ENCODE measurements around the gene KIAA1210. TPM values are rescaled to one million over a fixed set of nuclear protein-coding genes. Genes with fewer than 3 reads are reported as not detected.
A peak's percentile ranks its signal among the peaks of the same experiment; 100 is the strongest.

The KIAA1210 gene
- 0.87 and 1.2 TPM in 2 replicates for total RNA-seq (2014; rRNA removed; shearing (Covaris generic); ENCODE audit: low replicate concordance)

DNA sequence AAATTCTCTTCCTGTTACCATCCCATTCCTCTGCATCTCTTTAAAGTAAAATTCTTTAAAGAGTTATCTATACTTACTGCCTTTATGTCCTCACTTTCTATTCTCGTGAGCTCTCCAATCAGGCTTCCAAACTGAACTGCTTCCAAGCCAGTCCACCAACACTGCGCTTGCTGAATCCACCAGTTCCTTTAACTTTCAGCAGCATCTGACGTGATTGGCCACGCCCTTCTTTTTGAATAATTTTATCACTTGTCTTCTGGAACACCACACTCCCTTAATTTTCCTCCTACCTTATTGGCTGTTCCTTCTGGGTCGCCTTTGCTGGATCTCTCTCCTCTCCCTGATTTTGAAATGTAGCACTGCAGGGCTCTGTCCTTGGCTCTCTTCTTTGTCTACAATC, at the start of gene KIAA1210:
Gene KIAA1210 (minus strand): TSS at position 163 of the 400 bp plus-strand sequence. CDS start 4,170 bp downstream, outside the sequence.
- H4K20me1 ChIP-seq (ENCODE audit: insufficient read depth, low read depth, low read length), result no peaks in the 10 kb centered on the region
- no peaks in the 10 kb centered on the region for H3K9me2 ChIP-seq (replicated peaks; ENCODE audit: insufficient read depth, low read length)
- H3K4me2 ChIP-seq (ENCODE audit: low read depth, low read length, poor library complexity, severe bottlenecking), result peak within 1 kb of the TSS; percentile 10
- H3K36me3 ChIP-seq (ENCODE audit: insufficient read depth, low read length), result no peaks in the 10 kb centered on the region
- no peak within 1 kb of the TSS for H2AFZ ChIP-seq (ENCODE audit: low read length)
- H3K27ac ChIP-seq (ENCODE audit: low read length), result no peak within 1 kb of the TSS
- H3K27me3 ChIP-seq (ENCODE audit: low read length), result no peaks in the 10 kb centered on the region
- no peaks in the 10 kb centered on the region for H3K9me3 ChIP-seq (ENCODE audit: low read length)
- no peak within 1 kb of the TSS for H3K4me3 ChIP-seq (ENCODE audit: low read length)
- H3K4me1 ChIP-seq (ENCODE audit: low read length), result peaks cover 26% of the 10 kb centered on the region
- DNase-seq, result peak; percentile 51
- no peak within 1 kb of the TSS for H3K9ac ChIP-seq (ENCODE audit: low read length)
- H3K79me2 ChIP-seq (ENCODE audit: low read length), result no peaks in the 10 kb centered on the region

- H3K4me3 ChIP-seq (ENCODE audit: low read length), result no peak overlapping the region
- no peak overlapping the region for H2AFZ ChIP-seq (ENCODE audit: low read length)
- H3K27ac ChIP-seq (ENCODE audit: low read length), result no peak overlapping the region
- no peaks in the 10 kb centered on the region for H3K4me1 ChIP-seq (ENCODE audit: low read length)
- H3K79me2 ChIP-seq (ENCODE audit: low read length), result no peaks in the 10 kb centered on the region
- no peaks in the 10 kb centered on the region for H3K9me2 ChIP-seq (replicated peaks; ENCODE audit: insufficient read depth, low read length)
- no peaks in the 10 kb centered on the region for H3K9me3 ChIP-seq (ENCODE audit: low read length)
- no peaks in the 10 kb centered on the region for H4K20me1 ChIP-seq (ENCODE audit: insufficient read depth, low read depth, low read length)
- H3K4me2 ChIP-seq (ENCODE audit: low read depth, low read length, poor library complexity, severe bottlenecking), result no peak overlapping the region
- no peaks in the 10 kb centered on the region for H3K36me3 ChIP-seq (ENCODE audit: insufficient read depth, low read length)
- H3K9ac ChIP-seq (ENCODE audit: low read length), result no peak overlapping the region
- no peaks in the 10 kb centered on the region for H3K27me3 ChIP-seq (ENCODE audit: low read length)
- DNase-seq, result no peak
These were observed 49.7 kb upstream of the KIAA1210 start for GRCh38 chrX:119177278-119177677.

DNA sequence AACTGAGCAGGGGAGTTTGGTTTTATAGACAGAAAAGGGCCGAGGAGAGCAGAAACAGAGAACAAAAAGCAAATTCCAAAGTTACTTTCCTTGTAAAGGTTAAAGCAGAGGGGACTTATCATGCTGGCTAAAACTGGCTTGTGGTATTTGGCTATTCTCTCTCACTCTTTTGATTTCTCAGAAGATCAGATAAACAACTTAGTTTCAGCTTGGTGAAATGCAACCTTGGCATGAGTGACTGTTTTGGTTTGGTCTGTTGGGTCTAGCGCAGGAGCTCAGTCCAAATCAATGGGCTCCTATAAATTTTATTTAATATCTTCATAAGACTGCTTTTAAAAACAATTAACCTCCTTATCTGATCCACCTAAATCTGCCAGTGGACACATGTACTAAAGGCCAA, 47.3 kb upstream of the KIAA1210 start:
- Histone ChIP-seq H3K4me3 (ENCODE audit: low read length) (no peak overlapping the region), H3K9me2 (replicated peaks; ENCODE audit: insufficient read depth, low read length) (no peaks in the 10 kb centered on the region), H2AFZ (ENCODE audit: low read length) (no peak overlapping the region), H3K27me3 (ENCODE audit: low read length) (no peaks in the 10 kb centered on the region), H3K27ac (ENCODE audit: low read length) (no peak overlapping the region), H4K20me1 (ENCODE audit: insufficient read depth, low read depth, low read length) (no peaks in the 10 kb centered on the region), H3K4me2 (ENCODE audit: low read depth, low read length, poor library complexity, severe bottlenecking) (no peak overlapping the region), H3K9ac (ENCODE audit: low read length) (no peak overlapping the region), H3K36me3 (ENCODE audit: insufficient read depth, low read length) (no peaks in the 10 kb centered on the region), H3K9me3 (ENCODE audit: low read length) (no peaks in the 10 kb centered on the region), H3K79me2 (ENCODE audit: low read length) (no peaks in the 10 kb centered on the region), H3K4me1 (ENCODE audit: low read length) (no peaks in the 10 kb centered on the region)
- no peak for DNase-seq

- Histone ChIP-seq H3K9ac (ENCODE audit: low read length) (no peak overlapping the region), H3K4me1 (ENCODE audit: low read length) (no peaks in the 10 kb centered on the region), H3K27ac (ENCODE audit: low read length) (no peak overlapping the region), H3K79me2 (ENCODE audit: low read length) (no peaks in the 10 kb centered on the region), H3K4me2 (ENCODE audit: low read depth, low read length, poor library complexity, severe bottlenecking) (no peak overlapping the region), H3K4me3 (ENCODE audit: low read length) (no peak overlapping the region), H3K9me3 (ENCODE audit: low read length) (no peaks in the 10 kb centered on the region), H4K20me1 (ENCODE audit: insufficient read depth, low read depth, low read length) (no peaks in the 10 kb centered on the region), H3K9me2 (replicated peaks; ENCODE audit: insufficient read depth, low read length) (no peaks in the 10 kb centered on the region), H2AFZ (ENCODE audit: low read length) (no peak overlapping the region), H3K36me3 (ENCODE audit: insufficient read depth, low read length) (no peaks in the 10 kb centered on the region), H3K27me3 (ENCODE audit: low read length) (no peaks in the 10 kb centered on the region)
- no peak for DNase-seq
These were observed 40.5 kb upstream of the KIAA1210 start for GRCh38 chrX:119168104-119168503.

GRCh38 chrX:119158226-119158625, 30.6 kb upstream of the KIAA1210 start:
- Histone ChIP-seq H3K79me2 (ENCODE audit: low read length) (no peaks in the 10 kb centered on the region), H3K27me3 (ENCODE audit: low read length) (no peaks in the 10 kb centered on the region), H3K4me2 (ENCODE audit: low read depth, low read length, poor library complexity, severe bottlenecking) (no peak overlapping the region), H2AFZ (ENCODE audit: low read length) (no peak overlapping the region), H3K4me3 (ENCODE audit: low read length) (no peak overlapping the region), H3K9me2 (replicated peaks; ENCODE audit: insufficient read depth, low read length) (no peaks in the 10 kb centered on the region), H3K36me3 (ENCODE audit: insufficient read depth, low read length) (no peaks in the 10 kb centered on the region), H3K27ac (ENCODE audit: low read length) (no peak overlapping the region), H3K9ac (ENCODE audit: low read length) (no peak overlapping the region), H3K9me3 (ENCODE audit: low read length) (no peaks in the 10 kb centered on the region), H4K20me1 (ENCODE audit: insufficient read depth, low read depth, low read length) (no peaks in the 10 kb centered on the region), H3K4me1 (ENCODE audit: low read length) (peaks cover 6% of the 10 kb centered on the region)
- no peak for DNase-seq

GRCh38 chrX:119156241-119156640, 28.6 kb upstream of the KIAA1210 start:
- Histone ChIP-seq H4K20me1 (ENCODE audit: insufficient read depth, low read depth, low read length) (no peaks in the 10 kb centered on the region), H3K9me2 (replicated peaks; ENCODE audit: insufficient read depth, low read length) (no peaks in the 10 kb centered on the region), H3K27ac (ENCODE audit: low read length) (no peak overlapping the region), H3K4me1 (ENCODE audit: low read length) (peaks cover 6% of the 10 kb centered on the region), H3K9me3 (ENCODE audit: low read length) (no peaks in the 10 kb centered on the region), H2AFZ (ENCODE audit: low read length) (no peak overlapping the region), H3K36me3 (ENCODE audit: insufficient read depth, low read length) (no peaks in the 10 kb centered on the region), H3K27me3 (ENCODE audit: low read length) (no peaks in the 10 kb centered on the region), H3K79me2 (ENCODE audit: low read length) (no peaks in the 10 kb centered on the region), H3K4me3 (ENCODE audit: low read length) (no peak overlapping the region), H3K9ac (ENCODE audit: low read length) (no peak overlapping the region), H3K4me2 (ENCODE audit: low read depth, low read length, poor library complexity, severe bottlenecking) (no peak overlapping the region)
- DNase-seq, result no peak

DNA sequence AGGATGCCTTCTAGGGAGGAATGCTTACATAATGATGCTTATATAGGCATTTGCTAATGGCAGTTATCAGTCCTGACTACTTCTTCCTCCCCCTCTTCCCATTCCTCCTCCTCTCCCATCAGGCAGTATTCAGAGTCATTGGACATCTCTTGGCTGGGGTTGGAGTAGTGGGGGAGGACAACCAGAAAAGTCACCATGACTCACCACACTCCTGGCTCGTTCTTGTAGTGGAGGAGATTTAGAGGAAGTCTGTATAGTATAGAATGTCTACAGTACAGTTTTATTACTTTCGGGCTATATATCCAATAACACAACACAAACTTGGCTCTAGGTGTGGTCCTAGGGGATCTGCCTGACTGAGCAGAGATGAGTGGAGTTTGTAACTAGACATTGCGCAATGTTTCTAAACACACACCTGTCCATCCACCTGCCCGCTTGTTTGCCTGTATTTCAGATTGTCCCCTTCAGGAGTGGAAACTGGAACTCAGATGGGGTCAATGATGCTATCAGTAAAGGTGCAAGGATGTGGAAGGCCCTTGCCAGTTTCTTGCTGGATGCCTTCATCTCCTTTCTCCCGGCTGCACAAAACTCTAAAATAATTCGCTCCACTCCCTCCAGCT, 27.9 kb upstream of the KIAA1210 start:
- H3K4me2 ChIP-seq (ENCODE audit: low read depth, low read length, poor library complexity, severe bottlenecking), result no peak overlapping the region
- H3K9me3 ChIP-seq (ENCODE audit: low read length), result no peaks in the 10 kb centered on the region
- no peaks in the 10 kb centered on the region for H3K9me2 ChIP-seq (replicated peaks; ENCODE audit: insufficient read depth, low read length)
- no peak overlapping the region for H3K27ac ChIP-seq (ENCODE audit: low read length)
- no peaks in the 10 kb centered on the region for H3K36me3 ChIP-seq (ENCODE audit: insufficient read depth, low read length)
- H3K27me3 ChIP-seq (ENCODE audit: low read length), result no peaks in the 10 kb centered on the region
- H3K4me1 ChIP-seq (ENCODE audit: low read length), result peaks cover 6% of the 10 kb centered on the region
- no peaks in the 10 kb centered on the region for H3K79me2 ChIP-seq (ENCODE audit: low read length)
- H3K9ac ChIP-seq (ENCODE audit: low read length), result no peak overlapping the region
- no peak overlapping the region for H2AFZ ChIP-seq (ENCODE audit: low read length)
- no peak overlapping the region for H3K4me3 ChIP-seq (ENCODE audit: low read length)
- H4K20me1 ChIP-seq (ENCODE audit: insufficient read depth, low read depth, low read length), result no peaks in the 10 kb centered on the region
- no peak for DNase-seq

GRCh38 chrX:119151051-119151380, 23.4 kb upstream of the KIAA1210 start:
- Histone ChIP-seq H3K9me3 (ENCODE audit: low read length) (no peaks in the 10 kb centered on the region), H2AFZ (ENCODE audit: low read length) (no peak overlapping the region), H3K27ac (ENCODE audit: low read length) (no peak overlapping the region), H3K9me2 (replicated peaks; ENCODE audit: insufficient read depth, low read length) (no peaks in the 10 kb centered on the region), H3K27me3 (ENCODE audit: low read length) (no peaks in the 10 kb centered on the region), H3K79me2 (ENCODE audit: low read length) (no peaks in the 10 kb centered on the region), H3K9ac (ENCODE audit: low read length) (no peak overlapping the region), H3K4me3 (ENCODE audit: low read length) (no peak overlapping the region), H4K20me1 (ENCODE audit: insufficient read depth, low read depth, low read length) (no peaks in the 10 kb centered on the region), H3K36me3 (ENCODE audit: insufficient read depth, low read length) (no peaks in the 10 kb centered on the region), H3K4me2 (ENCODE audit: low read depth, low read length, poor library complexity, severe bottlenecking) (no peak overlapping the region), H3K4me1 (ENCODE audit: low read length) (no peaks in the 10 kb centered on the region)
- no peak for DNase-seq

Data from Karpas-422 (cell line).